Keratinocyte (primary cell): ENCODE results near the gene INSIG1. TPM values are rescaled to one million over a fixed set of nuclear protein-coding genes. Genes with fewer than 3 reads are reported as not detected.

Source experiments
- DNase-seq: peaks from one replicate; pipeline ENCODE4 v3.0.0-alpha.2; 2011; ENCODE audit warnings: low read depth, missing footprints, low spot score
- FAIRE-seq: peaks from 2 replicates; lab custom pipeline; 2011; peaks lifted over from hg19 to GRCh38; lab: Jason Lieb, UNC
- H2AFZ ChIP-seq: 2 replicates; pipeline ENCODE4 v1.6.0; 2012; ENCODE audit warnings: low read length, control low read depth, inconsistent platforms; ENCODE audit not compliant: control insufficient read depth
- H3K27ac ChIP-seq: 2 replicates; pipeline ENCODE4 v1.5.1; 2011; ENCODE audit warnings: low read length; ENCODE audit not compliant: control insufficient read depth, insufficient read depth
- H3K27me3 ChIP-seq: 3 replicates; pipeline ENCODE4 v1.6.0; 2011; ENCODE audit warnings: low read length; ENCODE audit not compliant: control insufficient read depth, insufficient read depth; ENCODE audit errors: extremely low read depth
- H3K36me3 ChIP-seq, 2 experiments: 2 replicates in 1 of 2; 3 replicates in 1 of 2; pipeline ENCODE4 v1.5.1; 2011; ENCODE audit warnings: low read length in 2 of 2, mild to moderate bottlenecking in 1 of 2; ENCODE audit not compliant: control insufficient read depth in 2 of 2, insufficient read depth in 2 of 2; ENCODE audit errors: extremely low read depth in 1 of 2
- H3K4me1 ChIP-seq: 3 replicates; pipeline ENCODE4 v1.5.1; 2011; ENCODE audit warnings: low read length; ENCODE audit not compliant: control insufficient read depth, insufficient read depth; ENCODE audit errors: extremely low read depth
- H3K4me2 ChIP-seq: 3 replicates; pipeline ENCODE4 v1.6.0; 2011; ENCODE audit warnings: low read depth, low read length; ENCODE audit not compliant: control insufficient read depth, insufficient read depth; ENCODE audit errors: extremely low read depth
- H3K4me3 ChIP-seq, 3 experiments: fragments of 200-600 bp in 1 of 3; sonication (generic) in 1 of 3; 2 replicates in 2 of 3; 3 replicates in 1 of 3; pipeline ENCODE4 v1.5.1; 2011 to 2016; ENCODE audit warnings: low read length in 3 of 3, mild to moderate bottlenecking in 3 of 3, control low read depth in 2 of 3, inconsistent platforms in 1 of 3, low read depth in 1 of 3, mixed read lengths in 1 of 3, mixed run types in 1 of 3, moderate library complexity in 1 of 3; ENCODE audit not compliant: control insufficient read depth in 2 of 3, insufficient read depth in 2 of 3; ENCODE audit errors: extremely low read depth in 1 of 3
- H3K79me2 ChIP-seq: 2 replicates; pipeline ENCODE4 v1.6.0; 2012; ENCODE audit warnings: low read length; ENCODE audit not compliant: control insufficient read depth, insufficient read depth
- H3K9ac ChIP-seq: 3 replicates; pipeline ENCODE4 v1.6.0; 2011; ENCODE audit warnings: low read length; ENCODE audit not compliant: control insufficient read depth, insufficient read depth; ENCODE audit errors: extremely low read depth
- H3K9me1 ChIP-seq: 3 replicates; pipeline ENCODE4 v1.6.0; 2011; ENCODE audit warnings: low read length; ENCODE audit not compliant: control insufficient read depth, insufficient read depth; ENCODE audit errors: extremely low read depth
- H3K9me3 ChIP-seq: 2 replicates; pipeline ENCODE4 v1.5.1; 2012; ENCODE audit warnings: low read depth, low read length; ENCODE audit not compliant: control insufficient read depth
- H4K20me1 ChIP-seq: 3 replicates; pipeline ENCODE4 v1.6.0; 2011; ENCODE audit warnings: low read length; ENCODE audit not compliant: control insufficient read depth, insufficient read depth; ENCODE audit errors: extremely low read depth
- CTCF ChIP-seq, 3 experiments: IDR thresholded peaks in 1 of 3; conservative IDR thresholded peaks in 1 of 3; optimal IDR thresholded peaks in 1 of 3; 2 replicates in 2 of 3; 3 replicates in 1 of 3; pipeline versions ENCODE3 to v1.5.1; 2011; ENCODE audit warnings: low read length in 3 of 3, mild to moderate bottlenecking in 3 of 3, moderate library complexity in 2 of 3, control low read depth in 1 of 3, inconsistent platforms in 1 of 3; ENCODE audit not compliant: insufficient read depth in 2 of 3; ENCODE audit errors: extremely low read depth in 1 of 3
- EZH2 ChIP-seq: IDR thresholded peaks from one replicate; pipeline ENCODE4 v1.6.1; 2012; ENCODE audit warnings: inconsistent platforms, mild to moderate bottlenecking, low read length, moderate library complexity
- dilution Hi-C: fragments of 300-500 bp; cut with MboI; formaldehyde crosslinking; loops from one replicate; pipeline ENCODE4 v1.7.0; 2020; ENCODE audit warnings: low sequenced_read_pairs; ENCODE audit not compliant: extremely low pct_ligation_motif_present
- polyA plus RNA-seq, 5 experiments: library from polyadenylated mRNA; depleted of rRNA in 3 of 5; stranded (reverse) in 3 of 5; stranded (forward) in 1 of 5; unstranded in 1 of 5; fragments of >200 nt; gene quantifications; 1 replicate in 1 of 5; 2 replicates in 3 of 5; 3 replicates in 1 of 5; pipeline versions ENCODE4 v1.2.1 to v1.2.3, GENCODE V29; 2011 to 2012; ENCODE audit warnings: missing spikeins in 2 of 5, low read depth in 1 of 5, low replicate concordance in 1 of 5

The INSIG1 gene
- polyA plus RNA-seq, 1 donor (not counting 4 experiments of a cell fraction or from before 2014, with no cell fraction given): 104 TPM

GRCh38 chr7:155278921-155279320 lies 18.8 kb upstream of the INSIG1 start:
- no peak overlapping the region for H2AFZ ChIP-seq
- H3K79me2 ChIP-seq: no peaks in the 10 kb centered on the region
- H3K9me3 ChIP-seq: no peaks in the 10 kb centered on the region
- TF ChIP-seq CTCF (optimal IDR thresholded peaks at IDR 0.05 in 1 of 3, IDR thresholded peaks at IDR 0.05 in 1 of 3, conservative IDR thresholded peaks at IDR 0.05 in 1 of 3; ENCODE audit: extremely low read depth in 1 of 3, insufficient read depth in 2 of 3, low read length in 3 of 3): no peak
- no peak for TF ChIP-seq EZH2
- dilution Hi-C loops: no loop called here
- no peaks in the 10 kb centered on the region for H3K4me1 ChIP-seq
- H3K9me1 ChIP-seq: no peaks in the 10 kb centered on the region
- no peaks in the 10 kb centered on the region for H3K36me3 ChIP-seq
- DNase-seq (no peak), FAIRE-seq (no peak)
- H3K4me2 ChIP-seq: no peak overlapping the region
- no peak overlapping the region for H3K9ac ChIP-seq
- H3K4me3 ChIP-seq: no peak overlapping the region
- peaks cover 26% of the 10 kb centered on the region for H3K27me3 ChIP-seq
- H4K20me1 ChIP-seq: no peaks in the 10 kb centered on the region
- no peak overlapping the region for H3K27ac ChIP-seq

- Histone ChIP-seq H3K4me2 (no peak overlapping the region), H3K36me3 (no peaks in the 10 kb centered on the region), H3K27me3 (peaks cover 26% of the 10 kb centered on the region), H3K9me3 (no peaks in the 10 kb centered on the region), H3K27ac (no peak overlapping the region), H3K4me3 (no peak overlapping the region), H3K9ac (no peak overlapping the region), H4K20me1 (no peaks in the 10 kb centered on the region), H3K4me1 (no peaks in the 10 kb centered on the region), H3K9me1 (no peaks in the 10 kb centered on the region), H2AFZ (no peak overlapping the region), H3K79me2 (no peaks in the 10 kb centered on the region)
- no peak for DNase-seq
- dilution Hi-C loops: no loop called here
- TF ChIP-seq EZH2 (no peak), CTCF (optimal IDR thresholded peaks at IDR 0.05 in 1 of 3, IDR thresholded peaks at IDR 0.05 in 1 of 3, conservative IDR thresholded peaks at IDR 0.05 in 1 of 3; ENCODE audit: extremely low read depth in 1 of 3, insufficient read depth in 2 of 3, low read length in 3 of 3) (no peak)
- FAIRE-seq: no peak
Measured at GRCh38 chr7:155279787-155280445, 17.8 kb upstream of the INSIG1 start.
